Smooth muscle cell (in vitro differentiated cells): ENCODE data around the gene TSHZ2. TPM values are rescaled to one million over a fixed set of nuclear protein-coding genes. Genes with fewer than 3 reads are reported as not detected.

Experiments used
- DNase-seq: peaks from one replicate; lab custom pipeline; 2025; ENCODE audit not compliant: unreplicated experiment; lab: John Stamatoyannopoulos, UW
- H2AFZ ChIP-seq: fragments of 200-600 bp; sonication (generic); 2 replicates; pipeline ENCODE4 v1.6.0; 2016; ENCODE audit warnings: antibody characterized with exemption, low read depth, mild to moderate bottlenecking
- H3F3A ChIP-seq: fragments of 200-600 bp; sonication (generic); 2 replicates; pipeline ENCODE4 v1.6.0; 2017; ENCODE audit warnings: antibody characterized with exemption, low read depth
- H3K27ac ChIP-seq: fragments of 200-600 bp; sonication (generic); 2 replicates; pipeline ENCODE4 v1.5.1; 2016; ENCODE audit warnings: low read depth, mild to moderate bottlenecking
- H3K27me3 ChIP-seq: fragments of 200-600 bp; sonication (generic); 2 replicates; pipeline ENCODE4 v1.6.1; 2016; ENCODE audit warnings: low read depth, mild to moderate bottlenecking
- H3K36me3 ChIP-seq: fragments of 200-600 bp; sonication (generic); 2 replicates; pipeline ENCODE4 v1.5.1; 2016; ENCODE audit warnings: low read depth
- H3K4me1 ChIP-seq: fragments of 200-600 bp; sonication (generic); 2 replicates; pipeline ENCODE4 v1.5.1; 2016; ENCODE audit warnings: low read depth
- H3K4me2 ChIP-seq: fragments of 200-600 bp; sonication (generic); 2 replicates; pipeline ENCODE4 v1.6.0; 2016; ENCODE audit warnings: mild to moderate bottlenecking
- H3K4me3 ChIP-seq: fragments of 200-600 bp; sonication (generic); 2 replicates; pipeline ENCODE4 v1.5.1; 2016; ENCODE audit warnings: mild to moderate bottlenecking
- H3K79me2 ChIP-seq: fragments of 200-600 bp; sonication (generic); 2 replicates; pipeline ENCODE4 v1.6.0; 2016; ENCODE audit warnings: low read depth, mild to moderate bottlenecking
- H3K9ac ChIP-seq: fragments of 200-600 bp; sonication (generic); 2 replicates; pipeline ENCODE4 v1.6.0; 2016; ENCODE audit warnings: low read depth
- H3K9me3 ChIP-seq: fragments of 200-600 bp; sonication (generic); replicated peaks from 2 replicates; pipeline ENCODE4 v1.5.1; 2016; ENCODE audit warnings: low read depth
- H4K20me1 ChIP-seq: fragments of 200-600 bp; sonication (generic); 2 replicates; pipeline ENCODE4 v1.6.0; 2016; ENCODE audit warnings: low read depth
- WGBS: methylation state at CpG from one replicate; pipeline ENCODE4 v1.1.7; 2016; ENCODE audit warnings: low lambda C conversion rate; 5-methylcytosine and 5-hydroxymethylcytosine counted together
- polyA plus RNA-seq: library from polyadenylated mRNA; unstranded; fragments of >200 nt; fragmentation: Nextera tagmentation; extraction: Ambion mirVana; gene quantifications from 2 replicates; pipeline ENCODE4 v1.2.1, GENCODE V29; 2016
- total RNA-seq: library from RNA; depleted of rRNA; stranded (reverse); fragments of >200 nt; gene quantifications from 2 replicates; pipeline ENCODE4 v1.2.3, GENCODE V29; 2014
- TF ChIP-seq, protein P1 (sequence below): fragments of 200-600 bp; sonication (generic); IDR thresholded peaks from 2 replicates; pipeline ENCODE4 v1.5.1; 2017; ENCODE audit warnings: borderline replicate concordance, mild to moderate bottlenecking, antibody characterized with exemption; ENCODE audit not compliant: insufficient read depth, poor library complexity, severe bottlenecking

Gene TSHZ2
- total and polyA plus RNA-seq, 2 experiments from 2014 or later: 4.8 to 6.6 TPM

DNA sequence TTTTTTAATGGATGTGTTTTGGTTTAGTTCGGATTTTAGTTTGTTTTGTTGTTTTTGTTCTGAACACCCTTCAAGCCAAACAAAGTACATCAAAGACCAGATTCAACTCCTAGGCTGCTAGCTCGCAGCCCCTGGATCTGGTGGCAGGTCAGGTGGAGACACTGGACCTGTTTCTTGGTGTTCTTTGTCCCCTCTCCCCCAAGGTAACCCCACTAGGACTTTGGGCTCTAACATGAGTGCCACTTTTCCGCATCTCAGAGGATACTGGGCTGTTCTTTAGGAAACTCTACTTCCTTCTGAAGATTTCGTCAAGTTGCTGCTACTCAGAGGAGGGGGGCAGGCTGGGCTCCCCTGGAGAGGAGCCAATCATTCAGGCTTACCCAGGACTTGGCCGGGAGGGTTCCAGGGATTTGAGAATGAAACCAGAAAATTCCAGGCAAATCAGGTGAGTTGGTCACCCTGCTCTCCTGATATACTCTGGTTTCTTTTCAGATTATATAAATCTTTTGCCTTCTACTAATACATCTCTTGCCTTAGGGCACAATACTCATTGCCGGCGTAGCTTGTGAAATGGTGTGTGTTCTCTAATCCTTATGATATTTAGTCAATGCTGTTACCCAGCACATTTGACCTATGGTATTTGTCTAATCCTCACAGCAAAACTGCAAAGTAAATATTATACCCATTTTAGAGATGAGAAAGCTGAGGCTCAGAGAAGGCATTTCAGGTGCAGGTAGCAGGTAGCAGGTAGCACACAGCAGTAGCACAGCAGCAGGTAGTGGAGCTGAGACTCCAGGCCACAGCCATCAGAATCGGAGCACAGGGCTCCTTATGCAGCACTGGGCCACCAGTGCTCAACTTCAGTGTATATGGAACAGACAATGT, 291.6 kb downstream of the TSHZ2 start:
- no peak overlapping the region for H3K4me2 ChIP-seq
- H4K20me1 ChIP-seq: no peaks in the 10 kb centered on the region
- H3F3A ChIP-seq: no peaks in the 10 kb centered on the region
- H3K27ac ChIP-seq: no peak overlapping the region
- no peak overlapping the region for H3K9ac ChIP-seq
- H3K4me3 ChIP-seq: no peak overlapping the region
- WGBS: 96% methylated on average over 8 of the region's 8 CpGs
- H3K27me3 ChIP-seq: no peaks in the 10 kb centered on the region
- no peaks in the 10 kb centered on the region for H3K79me2 ChIP-seq
- TF ChIP-seq, protein P1, sequence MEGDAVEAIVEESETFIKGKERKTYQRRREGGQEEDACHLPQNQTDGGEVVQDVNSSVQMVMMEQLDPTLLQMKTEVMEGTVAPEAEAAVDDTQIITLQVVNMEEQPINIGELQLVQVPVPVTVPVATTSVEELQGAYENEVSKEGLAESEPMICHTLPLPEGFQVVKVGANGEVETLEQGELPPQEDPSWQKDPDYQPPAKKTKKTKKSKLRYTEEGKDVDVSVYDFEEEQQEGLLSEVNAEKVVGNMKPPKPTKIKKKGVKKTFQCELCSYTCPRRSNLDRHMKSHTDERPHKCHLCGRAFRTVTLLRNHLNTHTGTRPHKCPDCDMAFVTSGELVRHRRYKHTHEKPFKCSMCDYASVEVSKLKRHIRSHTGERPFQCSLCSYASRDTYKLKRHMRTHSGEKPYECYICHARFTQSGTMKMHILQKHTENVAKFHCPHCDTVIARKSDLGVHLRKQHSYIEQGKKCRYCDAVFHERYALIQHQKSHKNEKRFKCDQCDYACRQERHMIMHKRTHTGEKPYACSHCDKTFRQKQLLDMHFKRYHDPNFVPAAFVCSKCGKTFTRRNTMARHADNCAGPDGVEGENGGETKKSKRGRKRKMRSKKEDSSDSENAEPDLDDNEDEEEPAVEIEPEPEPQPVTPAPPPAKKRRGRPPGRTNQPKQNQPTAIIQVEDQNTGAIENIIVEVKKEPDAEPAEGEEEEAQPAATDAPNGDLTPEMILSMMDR: no peak
- no peak overlapping the region for H2AFZ ChIP-seq
- no peaks in the 10 kb centered on the region for H3K4me1 ChIP-seq
- no peak for DNase-seq
- H3K36me3 ChIP-seq: no peaks in the 10 kb centered on the region
- no peaks in the 10 kb centered on the region for H3K9me3 ChIP-seq

DNA sequence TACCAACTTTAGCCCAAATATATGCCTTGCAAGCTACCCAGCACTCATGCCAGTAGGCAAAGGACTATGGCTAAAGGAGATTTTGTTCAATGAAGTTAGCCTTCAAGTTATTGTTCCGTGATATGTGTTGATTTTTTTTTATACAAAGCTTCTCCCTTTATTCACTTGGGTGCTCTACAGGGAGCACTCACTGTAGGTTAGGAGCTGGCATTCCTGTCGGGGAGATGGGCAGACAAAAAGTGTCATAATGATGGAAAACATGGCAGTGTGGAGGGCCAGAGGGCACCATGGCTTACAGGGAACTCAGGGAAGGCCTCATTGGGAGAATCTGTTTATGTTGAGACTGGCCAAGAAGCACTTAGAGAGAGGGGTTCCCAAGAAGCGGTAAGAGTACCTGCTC, 292.4 kb downstream of the TSHZ2 start:
- Histone ChIP-seq H3K4me2 (no peak overlapping the region), H3K36me3 (no peaks in the 10 kb centered on the region), H3K4me3 (no peak overlapping the region), H3K9ac (no peak overlapping the region), H2AFZ (no peak overlapping the region), H3K79me2 (no peaks in the 10 kb centered on the region), H3K27ac (no peak overlapping the region), H3K4me1 (no peaks in the 10 kb centered on the region), H3F3A (no peaks in the 10 kb centered on the region), H3K27me3 (no peaks in the 10 kb centered on the region), H4K20me1 (no peaks in the 10 kb centered on the region), H3K9me3 (no peaks in the 10 kb centered on the region)
- 94% methylated on average over 3 of the region's 3 CpGs for WGBS
- TF ChIP-seq, protein P1: no peak
- no peak for DNase-seq

DNA sequence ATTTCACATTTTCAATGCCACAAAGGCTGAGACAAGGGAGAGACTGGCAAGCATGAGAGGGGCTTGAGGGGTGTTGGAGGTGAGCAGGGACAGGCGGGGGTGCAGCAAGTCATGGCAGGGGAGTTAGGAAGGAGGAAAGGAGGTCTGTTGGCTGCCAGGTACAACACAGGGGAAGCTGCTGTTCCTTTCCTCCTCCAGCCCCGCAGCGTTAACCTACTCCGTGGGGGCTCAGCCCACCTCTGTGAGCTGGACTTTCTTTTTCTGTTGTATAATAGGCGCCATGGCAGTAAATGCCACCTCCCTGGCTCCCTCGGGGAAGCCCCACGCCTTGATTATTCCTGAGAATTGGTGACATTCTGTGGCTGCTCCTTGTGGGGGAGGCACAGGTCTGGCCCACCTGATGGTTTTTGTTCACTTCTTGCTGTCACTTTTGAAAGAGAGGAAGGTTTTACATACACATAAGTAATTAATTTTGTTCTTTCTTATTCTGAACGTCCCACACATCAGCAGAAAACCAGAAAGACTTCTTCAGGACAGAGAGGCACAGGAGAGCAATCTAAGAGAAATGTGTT, 293.2 kb downstream of the TSHZ2 start:
- TF ChIP-seq, protein P1: no peak
- 70% methylated on average over 8 of the region's 8 CpGs for WGBS
- no peaks in the 10 kb centered on the region for H3K36me3 ChIP-seq
- no peak overlapping the region for H2AFZ ChIP-seq
- H3K4me1 ChIP-seq: no peaks in the 10 kb centered on the region
- DNase-seq: no peak
- H3K9me3 ChIP-seq: no peaks in the 10 kb centered on the region
- no peaks in the 10 kb centered on the region for H3K79me2 ChIP-seq
- H3F3A ChIP-seq: no peaks in the 10 kb centered on the region
- no peaks in the 10 kb centered on the region for H4K20me1 ChIP-seq
- H3K9ac ChIP-seq: no peak overlapping the region
- no peak overlapping the region for H3K4me3 ChIP-seq
- no peak overlapping the region for H3K27ac ChIP-seq
- H3K27me3 ChIP-seq: no peaks in the 10 kb centered on the region
- H3K4me2 ChIP-seq: no peak overlapping the region
